ENCODE measurements around the gene CLSTN1. TPM values are rescaled to one million over a fixed set of nuclear protein-coding genes. Genes with fewer than 3 reads are reported as not detected.
A peak's percentile ranks its signal among the peaks of the same experiment; 100 is the strongest.

Gene CLSTN1
- total RNA-seq, 3 donors from 2014 or later: 34.4 to 38.5 (median 34.6) TPM

GRCh38 chr1:9711466-9712020 lies 112.2 kb downstream of the CLSTN1 start:
- Mint-ChIP-seq H3K36me3 (ENCODE audit: insufficient read depth) (peaks cover 17% of the 10 kb centered on the region), H3K4me1 (ENCODE audit: low read depth) (peaks cover 47% of the 10 kb centered on the region), H3K4me3 (no peak overlapping the region), H3K9me3 (no peaks in the 10 kb centered on the region), H3K27me3 (ENCODE audit: low read depth) (no peaks in the 10 kb centered on the region)
- no peak for ATAC-seq
- no peak for DNase-seq

- DNase-seq (no peak), ATAC-seq (no peak)
- Mint-ChIP-seq H3K27me3 (ENCODE audit: low read depth) (no peaks in the 10 kb centered on the region), H3K4me1 (ENCODE audit: low read depth) (peaks cover 46% of the 10 kb centered on the region), H3K9me3 (no peaks in the 10 kb centered on the region), H3K4me3 (no peak overlapping the region), H3K36me3 (ENCODE audit: insufficient read depth) (peaks cover 17% of the 10 kb centered on the region)
Measured at GRCh38 chr1:9710037-9710436, 113.7 kb downstream of the CLSTN1 start.

GRCh38 chr1:9706178-9706577 lies 117.6 kb downstream of the CLSTN1 start:
- DNase-seq: no peak
- Mint-ChIP-seq H3K36me3 (ENCODE audit: insufficient read depth) (peaks cover 17% of the 10 kb centered on the region), H3K4me3 (no peak overlapping the region), H3K9me3 (no peaks in the 10 kb centered on the region), H3K27me3 (ENCODE audit: low read depth) (no peaks in the 10 kb centered on the region), H3K4me1 (ENCODE audit: low read depth) (peaks cover 48% of the 10 kb centered on the region)
- ATAC-seq: no peak

- Mint-ChIP-seq H3K4me1 (ENCODE audit: low read depth) (peaks cover 53% of the 10 kb centered on the region), H3K36me3 (ENCODE audit: insufficient read depth) (peaks cover 21% of the 10 kb centered on the region), H3K27me3 (ENCODE audit: low read depth) (no peaks in the 10 kb centered on the region), H3K4me3 (no peak overlapping the region), H3K9me3 (no peaks in the 10 kb centered on the region)
- DNase-seq: no peak
- ATAC-seq: no peak
Measured at GRCh38 chr1:9705337-9706093, 118.2 kb downstream of the CLSTN1 start.

- ATAC-seq: no peak
- Mint-ChIP-seq H3K9me3 (no peaks in the 10 kb centered on the region), H3K4me3 (no peak overlapping the region), H3K4me1 (ENCODE audit: low read depth) (peaks cover 56% of the 10 kb centered on the region), H3K36me3 (ENCODE audit: insufficient read depth) (peaks cover 19% of the 10 kb centered on the region), H3K27me3 (ENCODE audit: low read depth) (no peaks in the 10 kb centered on the region)
- no peak for DNase-seq
Measured at GRCh38 chr1:9703681-9704080, 120.1 kb downstream of the CLSTN1 start.

- Mint-ChIP-seq H3K9me3 (no peaks in the 10 kb centered on the region), H3K4me3 (no peak overlapping the region), H3K27me3 (ENCODE audit: low read depth) (no peaks in the 10 kb centered on the region), H3K36me3 (ENCODE audit: insufficient read depth) (peaks cover 19% of the 10 kb centered on the region), H3K4me1 (ENCODE audit: low read depth) (peaks cover 60% of the 10 kb centered on the region)
- no peak for ATAC-seq
- no peak for DNase-seq
Measured at GRCh38 chr1:9703165-9703509, 120.6 kb downstream of the CLSTN1 start.

- peaks cover 62% of the 10 kb centered on the region for H3K4me1 Mint-ChIP-seq (ENCODE audit: low read depth)
- DNase-seq (no peak), ATAC-seq (no peak)
- no peak overlapping the region for H3K4me3 Mint-ChIP-seq
- H3K9me3 Mint-ChIP-seq: no peaks in the 10 kb centered on the region
- H3K36me3 Mint-ChIP-seq (ENCODE audit: insufficient read depth): peaks cover 19% of the 10 kb centered on the region
- H3K27me3 Mint-ChIP-seq (ENCODE audit: low read depth): no peaks in the 10 kb centered on the region
Measured at GRCh38 chr1:9701665-9702064, 122.1 kb downstream of the CLSTN1 start.

GRCh38 chr1:9700340-9700739 lies 123.4 kb downstream of the CLSTN1 start:
- DNase-seq: no peak
- H3K4me1 Mint-ChIP-seq (ENCODE audit: low read depth): peaks cover 57% of the 10 kb centered on the region
- no peak for ATAC-seq
- no peaks in the 10 kb centered on the region for H3K27me3 Mint-ChIP-seq (ENCODE audit: low read depth)
- H3K36me3 Mint-ChIP-seq (ENCODE audit: insufficient read depth): peaks cover 19% of the 10 kb centered on the region
- no peaks in the 10 kb centered on the region for H3K9me3 Mint-ChIP-seq
- H3K4me3 Mint-ChIP-seq: no peak overlapping the region

- ATAC-seq: no peak
- no peak overlapping the region for H3K4me3 Mint-ChIP-seq
- no peak for DNase-seq
- H3K4me1 Mint-ChIP-seq (ENCODE audit: low read depth): peaks cover 55% of the 10 kb centered on the region
- H3K9me3 Mint-ChIP-seq: no peaks in the 10 kb centered on the region
- peaks cover 26% of the 10 kb centered on the region for H3K36me3 Mint-ChIP-seq (ENCODE audit: insufficient read depth)
- no peaks in the 10 kb centered on the region for H3K27me3 Mint-ChIP-seq (ENCODE audit: low read depth)
Measured at GRCh38 chr1:9699361-9699760, 124.4 kb downstream of the CLSTN1 start.

GRCh38 chr1:9696793-9697192 lies 127.0 kb downstream of the CLSTN1 start:
- Mint-ChIP-seq H3K27me3 (ENCODE audit: low read depth) (no peaks in the 10 kb centered on the region), H3K36me3 (ENCODE audit: insufficient read depth) (peaks cover 21% of the 10 kb centered on the region)
- no peak for ATAC-seq

GRCh38 chr1:9691691-9692090 lies 132.1 kb downstream of the CLSTN1 start:
- H3K4me1 Mint-ChIP-seq (ENCODE audit: low read depth): peaks cover 62% of the 10 kb centered on the region
- no peak for ATAC-seq
- peaks cover 15% of the 10 kb centered on the region for H3K36me3 Mint-ChIP-seq (ENCODE audit: insufficient read depth)
- H3K27me3 Mint-ChIP-seq (ENCODE audit: low read depth): no peaks in the 10 kb centered on the region
- no peak for DNase-seq
- no peak overlapping the region for H3K4me3 Mint-ChIP-seq
- no peaks in the 10 kb centered on the region for H3K9me3 Mint-ChIP-seq

More at GRCh38 chr1:9696793-9697192, 127.0 kb downstream of the CLSTN1 start:
- no peak overlapping the region for H3K4me3 Mint-ChIP-seq
- H3K9me3 Mint-ChIP-seq: no peaks in the 10 kb centered on the region
- no peak for DNase-seq
- H3K4me1 Mint-ChIP-seq (ENCODE audit: low read depth): peaks cover 45% of the 10 kb centered on the region

GRCh38 chr1:9691108-9691445 lies 132.7 kb downstream of the CLSTN1 start:
- ATAC-seq (no peak), DNase-seq (no peak)
- Mint-ChIP-seq H3K4me1 (ENCODE audit: low read depth) (peaks cover 64% of the 10 kb centered on the region), H3K4me3 (peak overlapping the region; percentile 77), H3K36me3 (ENCODE audit: insufficient read depth) (peaks cover 15% of the 10 kb centered on the region), H3K9me3 (no peaks in the 10 kb centered on the region), H3K27me3 (ENCODE audit: low read depth) (no peaks in the 10 kb centered on the region)

- ATAC-seq: no peak
- H3K27me3 Mint-ChIP-seq (ENCODE audit: low read depth): no peaks in the 10 kb centered on the region
Measured at GRCh38 chr1:9690440-9691107, 133.2 kb downstream of the CLSTN1 start.

GRCh38 chr1:9689971-9690381 lies 133.8 kb downstream of the CLSTN1 start:
- Mint-ChIP-seq H3K4me3 (peak overlapping the region; percentile 77), H3K4me1 (ENCODE audit: low read depth) (peaks cover 66% of the 10 kb centered on the region), H3K27me3 (ENCODE audit: low read depth) (no peaks in the 10 kb centered on the region), H3K9me3 (no peaks in the 10 kb centered on the region), H3K36me3 (ENCODE audit: insufficient read depth) (peaks cover 11% of the 10 kb centered on the region)
- ATAC-seq (peak in 1 of 2 donors; percentile 24), DNase-seq (no peak)

More at GRCh38 chr1:9690440-9691107, 133.2 kb downstream of the CLSTN1 start:
- H3K36me3 Mint-ChIP-seq (ENCODE audit: insufficient read depth): peaks cover 15% of the 10 kb centered on the region
- H3K4me3 Mint-ChIP-seq: peak overlapping the region; percentile 77
- DNase-seq: no peak
- H3K4me1 Mint-ChIP-seq (ENCODE audit: low read depth): peaks cover 69% of the 10 kb centered on the region
- H3K9me3 Mint-ChIP-seq: no peaks in the 10 kb centered on the region

Measured in activated T-cell treated with anti-CD3 and anti-CD28 coated beads, Interleukin-2, amount 50 U/mL, for 4 hours (primary cell).